Omental fat pad (tissue), 4 donors: ENCODE data around the gene CLASP1. TPM values are rescaled to one million over a fixed set of nuclear protein-coding genes. Genes with fewer than 3 reads are reported as not detected.
A peak's percentile ranks its signal among the peaks of the same experiment; 100 is the strongest.

Experiments
- ATAC-seq: fragments of 150-250 bp; one replicate; pipeline ENCODE4 v1.9.1; 2016; ENCODE audit warnings: mild to moderate bottlenecking, moderate library complexity; ENCODE audit not compliant: low FRiP score
- DNase-seq: peaks from one replicate; pipeline ENCODE4 v3.0.0-alpha.2; 2019; ENCODE audit warnings: low spot score
- CTCF ChIP-seq, 3 donors: fragments of 450-650 bp; IDR thresholded peaks; one replicate each; pipeline ENCODE4 v1.5.1; 2016 to 2017; ENCODE audit warnings: antibody characterized with exemption in 3 of 3, mild to moderate bottlenecking in 3 of 3, moderate library complexity in 2 of 3
- total RNA-seq, 4 donors: library from RNA; depleted of rRNA; stranded (reverse); fragments of >200 nt; gene quantifications; one replicate each; pipeline ENCODE4 v1.1.0, GENCODE V29; 2016

Gene CLASP1
- total RNA-seq, 4 donors from 2014 or later, result 56.2 to 114 (median 64.5) TPM

GRCh38 chr2:121505005-121505404, 144.3 kb downstream of the CLASP1 start:
- DNase-seq (no peak), ATAC-seq (peak; percentile 85)
- TF ChIP-seq CTCF (IDR thresholded peaks at IDR 0.05), result no peak

DNA sequence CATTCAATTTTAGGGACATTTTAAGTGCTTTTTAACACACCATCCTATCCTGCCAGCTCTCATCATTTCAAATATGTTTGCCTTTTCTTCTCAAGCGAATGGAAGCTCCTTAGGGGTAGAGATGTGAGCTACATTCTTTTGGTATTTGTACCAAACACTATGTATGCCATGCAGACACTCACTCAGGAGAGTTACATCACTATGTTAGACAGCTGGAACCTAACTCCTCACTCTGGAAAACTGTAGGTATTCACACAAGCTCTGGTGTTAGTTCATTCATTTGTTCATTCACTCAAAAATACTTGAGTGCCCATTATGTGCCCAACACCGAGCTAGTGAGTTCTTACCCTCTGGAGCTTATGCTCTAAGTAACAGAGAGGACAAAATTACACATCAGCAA, 144.9 kb downstream of the CLASP1 start:
- TF ChIP-seq CTCF (IDR thresholded peaks at IDR 0.05), result no peak
- no peak for DNase-seq
- peak; percentile 33 for ATAC-seq

GRCh38 chr2:121502781-121503180, 146.5 kb downstream of the CLASP1 start:
- ATAC-seq (no peak), DNase-seq (no peak)
- TF ChIP-seq CTCF (IDR thresholded peaks at IDR 0.05), result no peak

DNA sequence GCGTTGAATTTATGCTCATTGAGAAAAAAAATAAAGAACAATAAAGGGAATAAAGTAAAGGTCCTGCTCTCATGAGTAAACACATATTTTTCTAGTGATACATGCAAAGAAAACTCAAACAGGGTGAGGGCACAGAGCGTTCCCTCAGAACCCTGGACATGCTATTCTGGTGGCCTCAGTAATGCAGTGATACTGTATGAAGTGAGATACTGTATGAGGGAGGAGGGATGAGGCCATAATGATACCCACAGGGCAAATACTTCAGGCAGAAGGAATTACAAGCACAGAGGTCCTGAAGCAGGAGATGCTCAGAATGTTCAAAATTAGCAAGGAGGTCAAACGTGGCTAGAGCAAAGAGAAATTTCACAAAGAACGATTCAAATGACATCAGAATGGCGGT, 147.0 kb downstream of the CLASP1 start:
- ATAC-seq (no peak), DNase-seq (no peak)
- TF ChIP-seq CTCF (IDR thresholded peaks at IDR 0.05), result no peak

DNA sequence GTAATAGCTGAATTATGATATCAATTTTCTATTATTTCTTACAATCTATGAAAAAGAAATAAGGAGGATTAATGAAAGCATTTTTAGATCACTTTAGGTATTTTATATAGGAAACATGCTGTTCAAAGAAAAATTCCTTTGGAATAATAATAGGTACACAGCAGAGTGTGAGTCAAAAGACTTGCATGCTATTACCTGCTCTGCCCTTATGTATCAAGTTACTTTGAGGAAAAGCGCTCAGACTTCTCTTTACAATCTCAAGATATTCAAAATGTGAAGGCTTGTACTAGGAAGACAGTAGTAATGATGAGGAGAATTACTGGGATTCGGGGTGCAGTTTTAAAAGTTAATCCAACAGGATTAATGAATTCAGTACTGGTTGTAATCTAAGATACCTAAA, 147.7 kb downstream of the CLASP1 start:
- no peak for TF ChIP-seq CTCF (IDR thresholded peaks at IDR 0.05)
- no peak for DNase-seq
- ATAC-seq, result no peak

DNA sequence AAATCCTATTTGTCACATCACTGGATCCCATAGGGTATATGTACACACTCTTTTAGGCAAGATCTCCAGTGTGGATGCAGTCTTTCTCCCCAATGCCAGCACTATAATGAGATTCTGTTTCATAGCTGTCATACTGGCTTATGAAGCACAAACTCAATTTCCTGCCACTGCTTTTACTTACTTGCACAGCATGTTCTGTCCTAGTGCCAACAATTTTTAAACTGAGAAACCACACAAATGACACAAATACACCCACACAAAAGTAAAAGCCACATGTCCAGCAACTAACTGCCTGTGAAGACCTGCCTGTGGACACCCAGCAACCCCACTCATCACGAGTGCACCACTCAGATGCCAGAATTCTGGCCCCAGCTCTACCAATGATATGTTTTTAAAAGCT, 148.2 kb downstream of the CLASP1 start:
- ATAC-seq (no peak), DNase-seq (no peak)

More for the DNA sequence above, 148.2 kb downstream of the CLASP1 start:
- no peak for TF ChIP-seq CTCF (IDR thresholded peaks at IDR 0.05)
